Natural killer cell (primary cell): ENCODE results near the gene DNLZ. TPM values are rescaled to one million over a fixed set of nuclear protein-coding genes. Genes with fewer than 3 reads are reported as not detected.

Experiments used
- ATAC-seq, 3 donors: fragments of 150-1000 bp in 2 of 3; fragments of 200-7000 bp in 1 of 3; cut with Tn5 transposase; 1 replicate in 1 of 3; 2 replicates in 2 of 3; pipeline ENCODE4 v1.10.0; 2021; ENCODE audit warnings: mild to moderate bottlenecking in 2 of 3, moderate library complexity in 2 of 3
- DNase-seq, 2 donors: peaks; one replicate each; pipeline versions ENCODE4 v3.0.0 to v3.0.0-alpha.2; 2013 to 2021; ENCODE audit warnings: mixed read lengths in 1 of 2
- H3K27ac ChIP-seq: one replicate; pipeline ENCODE4 v1.5.1; 2013; ENCODE audit warnings: mild to moderate bottlenecking, low read length
- H3K27me3 ChIP-seq: one replicate; pipeline ENCODE4 v1.6.1; 2013; ENCODE audit warnings: low read length; ENCODE audit not compliant: control insufficient read depth, insufficient read depth
- H3K36me3 ChIP-seq: one replicate; pipeline ENCODE4 v1.6.1; 2013; ENCODE audit warnings: low read length; ENCODE audit not compliant: control insufficient read depth, insufficient read depth
- H3K4me1 ChIP-seq: one replicate; pipeline ENCODE4 v1.6.1; 2013; ENCODE audit warnings: low read length; ENCODE audit not compliant: control insufficient read depth, insufficient read depth
- H3K4me3 ChIP-seq: one replicate; pipeline ENCODE4 v1.5.1; 2013; ENCODE audit warnings: low read length
- H3K9me3 ChIP-seq: one replicate; pipeline ENCODE4 v1.6.1; 2013; ENCODE audit warnings: low read length; ENCODE audit not compliant: control insufficient read depth, insufficient read depth
- H3K27ac Mint-ChIP-seq, 2 donors: one replicate each; pipeline ENCODE4 v1.8.0; 2022; ENCODE audit warnings: mild to moderate bottlenecking in 2 of 2, mixed read lengths in 2 of 2, moderate library complexity in 1 of 2
- H3K27me3 Mint-ChIP-seq, 2 donors: one replicate each; pipeline ENCODE4 v1.8.0; 2022; ENCODE audit warnings: low read depth in 2 of 2, mixed read lengths in 2 of 2
- H3K36me3 Mint-ChIP-seq: one replicate; pipeline ENCODE4 v1.8.0; 2022; ENCODE audit warnings: mixed read lengths
- H3K4me1 Mint-ChIP-seq, 2 donors: one replicate each; pipeline ENCODE4 v1.8.0; 2022; ENCODE audit warnings: mixed read lengths in 2 of 2
- H3K4me3 Mint-ChIP-seq: one replicate; pipeline ENCODE4 v1.8.0; 2022; ENCODE audit warnings: mild to moderate bottlenecking, moderate library complexity, mixed read lengths
- H3K9me3 Mint-ChIP-seq, 2 donors: one replicate each; pipeline ENCODE4 v1.8.0; 2022; ENCODE audit warnings: mixed read lengths in 2 of 2
- CTCF ChIP-seq: fragments of 200-600 bp; IDR thresholded peaks from one replicate; pipeline ENCODE4 v1.8.0; 2022; ENCODE audit warnings: antibody characterized with exemption
- WGBS: methylation state at CpG from one replicate; pipeline ENCODE4 v1.1.7; 2013; ENCODE audit warnings: missing lambda C conversion rate; ENCODE audit not compliant: insufficient coverage; 5-methylcytosine and 5-hydroxymethylcytosine counted together
- intact Hi-C: fragments of 100-400 bp; cut with micrococcal nuclease; formaldehyde crosslinking; loops from one replicate; pipeline ENCODE4 v1.14.2; 2022
- total RNA-seq, 4 donors: library from RNA; stranded (reverse); fragments of 120-200 nt in 1 of 4; gene quantifications; one replicate each; pipeline versions ENCODE4 v1.2.3 to v1.2.4, GENCODE V29; 2013 to 2022

DNLZ gene
- total RNA-seq, 3 donors from 2014 or later (not counting 1 experiment from before 2014, with no cell fraction given): 24.6 to 34.8 (median 28.9) TPM

GRCh38 chr9:136372561-136373299 lies 9.2 kb upstream of the DNLZ start:
- DNase-seq (no peak), ATAC-seq (peak in 1 of 3 donors; percentile 59)
- Histone ChIP-seq H3K9me3 (no peaks in the 10 kb centered on the region), H3K4me3 (peak overlapping the region; percentile 30), H3K4me1 (peaks cover 28% of the 10 kb centered on the region), H3K36me3 (no peaks in the 10 kb centered on the region), H3K27me3 (peaks cover 3% of the 10 kb centered on the region), H3K27ac (no peak overlapping the region)
- 11% methylated on average over 21 of the region's 21 CpGs for WGBS
- intact Hi-C loops: no loop called here
- no peak overlapping the region for H3K4me3 Mint-ChIP-seq
- H3K4me1 Mint-ChIP-seq: no peaks in the 10 kb centered on the region
- no peak for TF ChIP-seq CTCF
- no peaks in the 10 kb centered on the region for H3K27me3 Mint-ChIP-seq
- H3K9me3 Mint-ChIP-seq: no peaks in the 10 kb centered on the region
- no peaks in the 10 kb centered on the region for H3K36me3 Mint-ChIP-seq
- no peak overlapping the region for H3K27ac Mint-ChIP-seq

- no peak overlapping the region for H3K27ac ChIP-seq
- no peaks in the 10 kb centered on the region for H3K9me3 Mint-ChIP-seq
- H3K4me1 ChIP-seq: peaks cover 28% of the 10 kb centered on the region
- no peak overlapping the region for H3K4me3 Mint-ChIP-seq
- peaks cover 3% of the 10 kb centered on the region for H3K27me3 ChIP-seq
- intact Hi-C loops: no loop called here
- H3K4me1 Mint-ChIP-seq: no peaks in the 10 kb centered on the region
- H3K27me3 Mint-ChIP-seq: no peaks in the 10 kb centered on the region
- H3K36me3 Mint-ChIP-seq: no peaks in the 10 kb centered on the region
- ATAC-seq (no peak), DNase-seq (no peak)
- no peaks in the 10 kb centered on the region for H3K36me3 ChIP-seq
- no peak overlapping the region for H3K4me3 ChIP-seq
- H3K27ac Mint-ChIP-seq: no peak overlapping the region
- WGBS: 89% methylated on average over 21 of the region's 21 CpGs
- no peaks in the 10 kb centered on the region for H3K9me3 ChIP-seq
- TF ChIP-seq CTCF: no peak
These were observed 8.5 kb upstream of the DNLZ start for GRCh38 chr9:136372006-136372405.

- no peak overlapping the region for H3K4me3 Mint-ChIP-seq
- ATAC-seq (no peak), DNase-seq (no peak)
- H3K27ac Mint-ChIP-seq: no peak overlapping the region
- no peaks in the 10 kb centered on the region for H3K27me3 Mint-ChIP-seq
- no peak for TF ChIP-seq CTCF
- peaks cover 24% of the 10 kb centered on the region for H3K4me1 ChIP-seq
- intact Hi-C loops: no loop called here
- peaks cover 3% of the 10 kb centered on the region for H3K27me3 ChIP-seq
- no peak overlapping the region for H3K27ac ChIP-seq
- no peaks in the 10 kb centered on the region for H3K4me1 Mint-ChIP-seq
- no peaks in the 10 kb centered on the region for H3K9me3 Mint-ChIP-seq
- no peak overlapping the region for H3K4me3 ChIP-seq
- no peaks in the 10 kb centered on the region for H3K9me3 ChIP-seq
- H3K36me3 ChIP-seq: no peaks in the 10 kb centered on the region
- WGBS: 89% methylated on average over 13 of the region's 13 CpGs
- H3K36me3 Mint-ChIP-seq: no peaks in the 10 kb centered on the region
These were observed 8.0 kb upstream of the DNLZ start for GRCh38 chr9:136371533-136371880.
